ENCODE data around the gene CPE. TPM values are rescaled to one million over a fixed set of nuclear protein-coding genes. Genes with fewer than 3 reads are reported as not detected.

CPE gene
- total RNA-seq, 1 experiment from 2014 or later, result 29.3 TPM

GRCh38 chr4:165508372-165509120, 129.7 kb downstream of the CPE start:
- Histone ChIP-seq H3K4me2 (ENCODE audit: low read length) (no peak overlapping the region), H4K20me1 (ENCODE audit: insufficient read depth) (no peaks in the 10 kb centered on the region), H3K9me2 (ENCODE audit: insufficient read depth) (no peaks in the 10 kb centered on the region), H3K27me3 (ENCODE audit: insufficient read depth, low read length) (no peaks in the 10 kb centered on the region), H3K27ac (ENCODE audit: low read depth, low read length) (no peak overlapping the region), H3K36me3 (ENCODE audit: control insufficient read depth in 1 of 2, insufficient read depth in 2 of 2, low read length in 2 of 2) (no peaks in the 10 kb centered on the region), H3K9ac (ENCODE audit: low read length) (no peak overlapping the region), H3K9me3 (ENCODE audit: control insufficient read depth in 1 of 2, insufficient read depth in 1 of 2, low read depth in 1 of 2, low read length in 2 of 2) (no peaks in the 10 kb centered on the region), H3K4me3 (replicated peaks in 1 of 2; ENCODE audit: low read depth in 1 of 2, low read length in 2 of 2) (no peak overlapping the region), H2AFZ (ENCODE audit: low read depth, low read length, poor library complexity, severe bottlenecking) (no peak overlapping the region), H3K4me1 (ENCODE audit: control insufficient read depth in 1 of 2, insufficient read depth in 2 of 2, low read length in 2 of 2) (peaks cover 0 to under 1% of the 10 kb centered on the region in 2 experiments; a peak in 2 of 4 replicates), H3K79me2 (ENCODE audit: insufficient read depth, low read length) (no peaks in the 10 kb centered on the region)
- ChIA-PET CTCF (no interaction called here), RAD21 (ENCODE audit: low non-redundant PET in 1 of 2, low total read pairs in 2 of 2, uncharacterized antibody in 2 of 2, unreplicated experiment in 2 of 2) (no interaction called here), POLR2A (no interaction called here)
- DNase-seq (ENCODE audit: low read depth, low spot score) (no peak), ATAC-seq (no peak)
- intact Hi-C loops (cut with micrococcal nuclease), result no loop called here
- TF ChIP-seq CBX3 (IDR thresholded peaks at IDR 0.05; ENCODE audit: low read depth), result no peak
- TF ChIP-seq ZFX (IDR thresholded peaks at IDR 0.05), result no peak
- TF ChIP-seq ZNF274 (IDR thresholded peaks at IDR 0.05; ENCODE audit: low read depth, low read length), result no peak
- no peak for TF ChIP-seq CEBPB (IDR thresholded peaks at IDR 0.05; ENCODE audit: low read depth)
- TF ChIP-seq REST (IDR thresholded peaks at IDR 0.05; ENCODE audit: low read depth), result no peak
- BruUV-seq (replicated peaks), result no TSS peak

- BruUV-seq (replicated peaks), result no TSS peak
- no peak overlapping the region for H3K27ac ChIP-seq (ENCODE audit: low read depth, low read length)
- H3K27me3 ChIP-seq (ENCODE audit: insufficient read depth, low read length), result no peaks in the 10 kb centered on the region
- H2AFZ ChIP-seq (ENCODE audit: low read depth, low read length, poor library complexity, severe bottlenecking), result no peak overlapping the region
- H4K20me1 ChIP-seq (ENCODE audit: insufficient read depth), result no peaks in the 10 kb centered on the region
- no peak overlapping the region for H3K9ac ChIP-seq (ENCODE audit: low read length)
- ChIA-PET CTCF (no interaction called here), POLR2A (no interaction called here), RAD21 (ENCODE audit: low non-redundant PET in 1 of 2, low total read pairs in 2 of 2, uncharacterized antibody in 2 of 2, unreplicated experiment in 2 of 2) (no interaction called here)
- H3K9me3 ChIP-seq (ENCODE audit: control insufficient read depth in 1 of 2, insufficient read depth in 1 of 2, low read depth in 1 of 2, low read length in 2 of 2), result no peaks in the 10 kb centered on the region
- no peak overlapping the region for H3K4me3 ChIP-seq (replicated peaks in 1 of 2; ENCODE audit: low read depth in 1 of 2, low read length in 2 of 2)
- no peaks in the 10 kb centered on the region for H3K36me3 ChIP-seq (ENCODE audit: control insufficient read depth in 1 of 2, insufficient read depth in 2 of 2, low read length in 2 of 2)
- H3K4me1 ChIP-seq (ENCODE audit: control insufficient read depth in 1 of 2, insufficient read depth in 2 of 2, low read length in 2 of 2), result no peaks in the 10 kb centered on the region
- ATAC-seq (no peak), DNase-seq (ENCODE audit: low read depth, low spot score) (no peak)
- no peaks in the 10 kb centered on the region for H3K79me2 ChIP-seq (ENCODE audit: insufficient read depth, low read length)
- no peak overlapping the region for H3K4me2 ChIP-seq (ENCODE audit: low read length)
- TF ChIP-seq SIN3A (IDR thresholded peaks at IDR 0.05; ENCODE audit: low read depth), result no peak
- TF ChIP-seq CBX3 (IDR thresholded peaks at IDR 0.05; ENCODE audit: low read depth), result no peak
- TF ChIP-seq TCF7L2 (IDR thresholded peaks at IDR 0.05; ENCODE audit: borderline replicate concordance, extremely low read depth, insufficient read depth, insufficient read length), result no peak
- TF ChIP-seq EGR1 (IDR thresholded peaks at IDR 0.05; ENCODE audit: low read depth), result no peak
- TF ChIP-seq ZFX (IDR thresholded peaks at IDR 0.05), result no peak
- no peak for TF ChIP-seq CEBPB (IDR thresholded peaks at IDR 0.05; ENCODE audit: low read depth)
- no peak for TF ChIP-seq JUND (IDR thresholded peaks at IDR 0.05)
- TF ChIP-seq EZH2 (IDR thresholded peaks at IDR 0.05), result no peak
- no peak for TF ChIP-seq SRF (IDR thresholded peaks at IDR 0.05; ENCODE audit: low read depth)
- no peak for TF ChIP-seq REST (IDR thresholded peaks at IDR 0.05; ENCODE audit: low read depth)
- no peak for TF ChIP-seq FOSL1 (IDR thresholded peaks at IDR 0.05; ENCODE audit: low read depth)
- TF ChIP-seq SP1 (IDR thresholded peaks at IDR 0.05; ENCODE audit: low read depth), result no peak
- TF ChIP-seq POLR2AphosphoS5 (IDR thresholded peaks at IDR 0.05; ENCODE audit: low read depth, low read length), result no peak
- intact Hi-C loops (cut with micrococcal nuclease), result no loop called here
- no peaks in the 10 kb centered on the region for H3K9me2 ChIP-seq (ENCODE audit: insufficient read depth)
Observed at GRCh38 chr4:165512424-165512823, 133.6 kb downstream of the CPE start.

Measured in HCT116 (cell line).